Endothelial cell (in vitro differentiated cells): ENCODE data around the gene PERP. TPM values are rescaled to one million over a fixed set of nuclear protein-coding genes. Genes with fewer than 3 reads are reported as not detected.
"Not testable (repeated sequence)": the region's sequence is repeated elsewhere in the genome, so short reads cannot be mapped to it uniquely, and the experiment has no call there.

ENCODE experiments used
- DNase-seq: peaks from one replicate; pipeline ENCODE4 v3.0.0; 2021; ENCODE audit warnings: low spot score
- H3K27ac Mint-ChIP-seq: one replicate; pipeline ENCODE4 v1.8.0; 2021; ENCODE audit warnings: mixed read lengths, inconsistent platforms; ENCODE audit not compliant: unreplicated experiment
- H3K27me3 Mint-ChIP-seq: one replicate; pipeline ENCODE4 v1.8.0; 2021; ENCODE audit warnings: mild to moderate bottlenecking, moderate library complexity, mixed read lengths, inconsistent platforms; ENCODE audit not compliant: unreplicated experiment
- H3K36me3 Mint-ChIP-seq: one replicate; pipeline ENCODE4 v1.8.0; 2021; ENCODE audit warnings: mild to moderate bottlenecking, low read depth, mixed read lengths, inconsistent platforms; ENCODE audit not compliant: unreplicated experiment
- H3K4me1 Mint-ChIP-seq: one replicate; pipeline ENCODE4 v1.8.0; 2021; ENCODE audit warnings: mild to moderate bottlenecking, mixed read lengths, inconsistent platforms; ENCODE audit not compliant: unreplicated experiment
- H3K4me3 Mint-ChIP-seq: one replicate; pipeline ENCODE4 v1.8.0; 2021; ENCODE audit warnings: mild to moderate bottlenecking, mixed read lengths, inconsistent platforms; ENCODE audit not compliant: unreplicated experiment
- H3K9me3 Mint-ChIP-seq: one replicate; pipeline ENCODE4 v1.8.0; 2021; ENCODE audit warnings: mixed read lengths, inconsistent platforms; ENCODE audit not compliant: unreplicated experiment
- total RNA-seq: library from RNA; stranded (reverse); fragmentation: NEBNext Ultra II Directional; extraction: Animal tissue kit (Norgen Biotek cat#: 25700); gene quantifications from one replicate; pipeline ENCODE4 v1.2.1, GENCODE V29; 2021; ENCODE audit not compliant: unreplicated experiment
- TF ChIP-seq, protein P1 (sequence below): fragments of 200-600 bp; sonication (generic); IDR thresholded peaks from one replicate; pipeline ENCODE4 v1.5.0; 2021; ENCODE audit warnings: antibody characterized with exemption; ENCODE audit not compliant: unreplicated experiment

PERP gene
- total RNA-seq, 1 donor from 2014 or later: 11.4 TPM

DNA sequence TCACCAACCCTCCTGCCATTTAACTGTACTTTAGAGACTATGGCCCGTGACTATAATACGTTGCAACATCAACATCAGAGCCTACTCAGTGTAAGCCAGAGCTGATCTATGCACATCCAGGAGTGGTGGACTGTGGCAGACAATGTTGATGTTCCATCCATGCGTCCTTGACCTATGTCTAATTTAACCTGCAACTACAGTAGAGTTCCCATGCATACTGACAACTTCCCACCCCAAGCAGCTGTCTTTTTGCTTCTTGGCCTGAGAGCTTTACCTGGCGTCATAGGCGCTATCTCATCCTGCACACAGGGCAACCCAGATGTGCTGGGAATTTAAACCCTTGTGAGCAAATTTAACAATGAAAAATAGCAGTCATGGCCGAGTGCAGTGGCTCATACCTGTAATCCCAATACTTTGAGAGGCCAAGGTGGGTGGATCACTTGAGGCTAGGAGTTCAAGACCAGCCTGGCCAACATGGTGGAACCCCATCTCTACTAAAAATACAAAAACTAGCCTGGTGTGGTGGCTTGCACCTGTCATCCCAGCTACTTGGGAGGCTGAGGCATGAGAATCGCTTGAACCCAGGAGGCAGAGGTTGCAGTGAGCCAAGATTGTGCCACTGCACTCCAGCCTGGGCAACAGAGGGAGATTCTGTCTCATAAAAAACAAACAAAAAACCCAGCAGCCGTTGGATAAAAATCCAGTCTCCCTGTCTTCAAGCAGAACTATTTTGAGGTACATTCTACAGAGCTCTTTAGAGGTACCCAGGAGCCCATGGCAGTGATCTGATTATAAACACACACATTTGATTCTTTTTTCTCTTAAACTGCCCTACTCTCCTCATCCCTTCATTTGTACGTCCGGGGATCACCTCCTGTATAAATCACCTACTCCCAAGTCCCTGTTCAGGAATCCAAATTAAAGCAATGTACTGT lies 22.0 kb downstream of the PERP start:
- no peak overlapping the region for H3K27ac Mint-ChIP-seq
- DNase-seq: no peak

DNA sequence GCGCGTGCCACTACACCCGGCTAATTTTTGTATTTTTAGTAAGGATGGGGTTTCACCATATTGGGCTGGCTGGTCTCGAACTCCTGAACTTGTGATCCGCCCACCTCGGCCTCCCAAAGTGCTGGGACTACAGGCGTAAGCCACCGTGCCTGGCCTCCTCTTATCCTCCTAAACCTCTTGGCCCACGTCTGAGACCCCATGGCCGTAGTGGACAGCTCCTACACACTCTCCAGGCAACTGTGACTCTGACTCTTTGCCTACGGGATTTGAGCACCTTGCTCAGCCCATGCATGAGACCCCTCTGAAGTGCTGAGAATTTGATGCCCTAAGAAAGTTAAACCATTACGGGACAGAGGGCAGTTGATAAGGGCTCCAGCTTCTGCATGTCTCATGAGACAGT lies 25.0 kb downstream of the PERP start:
- Mint-ChIP-seq H3K4me3 (no peak overlapping the region), H3K9me3 (no peaks in the 10 kb centered on the region), H3K27me3 (no peaks in the 10 kb centered on the region), H3K27ac (no peak overlapping the region), H3K36me3 (no peaks in the 10 kb centered on the region), H3K4me1 (no peaks in the 10 kb centered on the region)
- TF ChIP-seq, protein P1, sequence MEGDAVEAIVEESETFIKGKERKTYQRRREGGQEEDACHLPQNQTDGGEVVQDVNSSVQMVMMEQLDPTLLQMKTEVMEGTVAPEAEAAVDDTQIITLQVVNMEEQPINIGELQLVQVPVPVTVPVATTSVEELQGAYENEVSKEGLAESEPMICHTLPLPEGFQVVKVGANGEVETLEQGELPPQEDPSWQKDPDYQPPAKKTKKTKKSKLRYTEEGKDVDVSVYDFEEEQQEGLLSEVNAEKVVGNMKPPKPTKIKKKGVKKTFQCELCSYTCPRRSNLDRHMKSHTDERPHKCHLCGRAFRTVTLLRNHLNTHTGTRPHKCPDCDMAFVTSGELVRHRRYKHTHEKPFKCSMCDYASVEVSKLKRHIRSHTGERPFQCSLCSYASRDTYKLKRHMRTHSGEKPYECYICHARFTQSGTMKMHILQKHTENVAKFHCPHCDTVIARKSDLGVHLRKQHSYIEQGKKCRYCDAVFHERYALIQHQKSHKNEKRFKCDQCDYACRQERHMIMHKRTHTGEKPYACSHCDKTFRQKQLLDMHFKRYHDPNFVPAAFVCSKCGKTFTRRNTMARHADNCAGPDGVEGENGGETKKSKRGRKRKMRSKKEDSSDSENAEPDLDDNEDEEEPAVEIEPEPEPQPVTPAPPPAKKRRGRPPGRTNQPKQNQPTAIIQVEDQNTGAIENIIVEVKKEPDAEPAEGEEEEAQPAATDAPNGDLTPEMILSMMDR: no peak
- no peak for DNase-seq

More for the DNA sequence above, 22.0 kb downstream of the PERP start:
- TF ChIP-seq, protein P1: no peak
- Mint-ChIP-seq H3K4me3 (no peak overlapping the region), H3K27me3 (no peaks in the 10 kb centered on the region), H3K4me1 (peaks cover 4% of the 10 kb centered on the region), H3K36me3 (no peaks in the 10 kb centered on the region), H3K9me3 (no peaks in the 10 kb centered on the region)

DNA sequence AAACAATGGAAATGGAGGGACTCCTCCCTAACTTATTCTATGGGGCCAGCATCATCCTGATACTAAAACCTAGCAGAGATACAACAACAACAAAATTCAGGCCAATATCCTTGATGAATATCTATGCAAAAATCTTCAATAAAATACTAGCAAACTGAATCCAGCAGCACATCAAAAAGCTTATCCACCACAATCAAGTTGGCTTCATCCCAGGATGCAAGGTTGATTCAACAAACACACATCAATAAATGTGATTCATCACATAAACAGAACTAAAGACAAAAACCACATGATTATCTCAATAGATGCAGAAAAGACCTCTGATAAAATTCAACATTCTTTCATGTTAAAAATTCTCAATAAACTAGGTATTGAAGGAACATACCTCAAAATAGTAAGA lies 27.7 kb downstream of the PERP start:
- DNase-seq, H3K4me1 Mint-ChIP-seq, H3K36me3 Mint-ChIP-seq, H3K4me3 Mint-ChIP-seq, H3K27ac Mint-ChIP-seq, H3K27me3 Mint-ChIP-seq, H3K9me3 Mint-ChIP-seq: not testable (repeated sequence)

DNA sequence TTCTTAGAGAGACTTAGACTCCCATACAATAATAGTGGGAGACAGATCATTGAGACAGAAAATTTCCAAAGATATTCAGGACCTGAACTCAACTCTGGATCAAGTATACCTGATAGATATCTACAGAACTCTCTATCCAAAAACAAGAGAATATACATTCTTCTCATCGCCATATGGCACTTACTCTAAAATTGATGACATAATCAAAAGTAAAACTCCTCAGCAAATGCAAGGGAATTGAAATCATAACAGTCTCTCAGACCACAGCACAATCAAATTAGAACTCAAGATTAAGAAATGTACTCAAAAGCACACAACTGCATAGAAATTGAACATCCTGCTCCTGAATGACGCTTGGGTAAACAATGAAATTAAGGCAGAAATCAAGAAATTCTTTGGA lies 28.7 kb downstream of the PERP start:
- H3K27me3 Mint-ChIP-seq: no peaks in the 10 kb centered on the region
- H3K4me1 Mint-ChIP-seq: no peaks in the 10 kb centered on the region
- no peak overlapping the region for H3K27ac Mint-ChIP-seq
- H3K4me3 Mint-ChIP-seq: no peak overlapping the region
- H3K9me3 Mint-ChIP-seq: peaks cover 7% of the 10 kb centered on the region
- H3K36me3 Mint-ChIP-seq: peaks cover 8% of the 10 kb centered on the region
- DNase-seq: no peak
- TF ChIP-seq, protein P1: no peak

DNA sequence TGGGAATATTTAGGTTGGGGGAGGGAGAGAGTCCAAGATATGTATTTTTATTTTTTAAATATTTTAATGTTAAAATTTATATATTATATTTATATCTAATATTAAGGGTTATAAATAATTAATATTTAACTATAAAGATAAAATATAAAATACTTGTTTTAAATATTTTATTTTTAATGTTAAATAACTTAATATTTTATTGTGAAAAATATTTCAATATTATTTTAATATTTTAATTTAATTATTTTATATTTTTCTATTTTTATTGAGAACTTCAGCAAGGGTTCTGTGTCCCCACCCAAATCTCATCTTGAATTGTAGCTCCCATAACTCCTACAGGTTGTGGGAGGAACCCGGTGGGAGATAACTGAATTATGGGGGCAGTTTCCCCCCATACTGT lies 34.0 kb downstream of the PERP start:
- peaks cover 7% of the 10 kb centered on the region for H3K9me3 Mint-ChIP-seq
- DNase-seq: no peak
- H3K4me3 Mint-ChIP-seq: no peak overlapping the region
- no peak overlapping the region for H3K27ac Mint-ChIP-seq
- no peaks in the 10 kb centered on the region for H3K4me1 Mint-ChIP-seq
- TF ChIP-seq, protein P1: no peak
- peaks cover 8% of the 10 kb centered on the region for H3K36me3 Mint-ChIP-seq
- no peaks in the 10 kb centered on the region for H3K27me3 Mint-ChIP-seq
